GM21737 (cell line): ENCODE data around the gene GH1.
"Not testable (repeated sequence)": the region's sequence is repeated elsewhere in the genome, so short reads cannot be mapped to it uniquely, and the experiment has no call there.

Source experiments
- ATAC-seq: cut with Tn5 transposase; IDR thresholded peaks from one replicate; pipeline ENCODE4 v1.9.1; 2021; ENCODE audit warnings: mild to moderate bottlenecking, moderate library complexity; ENCODE audit not compliant: unreplicated experiment

The GH1 gene

GRCh38 chr17:63928172-63928666 is 9.6 kb upstream of the GH1 start:
- no peak for ATAC-seq

DNA sequence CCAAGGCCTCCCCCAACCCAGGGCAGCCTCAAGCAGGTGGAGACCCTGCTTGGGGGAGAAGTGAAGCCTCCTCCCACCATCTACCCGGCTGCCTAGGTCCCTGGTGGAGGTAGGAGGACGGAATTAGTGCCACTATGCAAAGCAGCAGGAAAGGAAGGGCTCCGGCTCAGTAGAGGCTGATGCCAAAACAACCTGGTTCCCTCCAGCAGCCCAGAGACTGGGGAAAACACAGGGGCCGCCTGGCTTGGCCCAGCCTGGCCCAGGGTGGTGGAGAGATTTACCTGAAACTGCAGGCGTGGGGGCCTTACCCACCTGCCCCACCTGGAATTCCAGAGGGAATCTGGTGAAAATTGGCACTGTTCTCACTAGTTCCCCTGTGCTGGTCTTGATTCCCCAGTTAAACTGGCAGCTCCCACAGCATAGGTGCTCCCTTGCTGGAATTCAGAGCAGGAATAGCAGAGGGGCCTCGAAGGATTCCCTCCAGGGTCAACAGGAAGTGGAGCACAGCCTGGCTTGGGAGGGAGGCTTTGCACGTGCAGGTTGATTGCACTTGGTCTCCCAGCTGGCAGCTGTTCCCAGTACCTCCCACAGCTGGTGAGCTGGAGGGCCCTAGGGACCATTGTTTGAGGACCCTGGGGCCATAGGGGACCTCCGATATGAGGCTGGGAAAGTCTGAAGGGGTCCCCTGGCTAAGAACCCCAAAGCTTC is 9.0 kb upstream of the GH1 start:
- no peak for ATAC-seq

GRCh38 chr17:63926164-63926563 is 7.5 kb upstream of the GH1 start:
- no peak for ATAC-seq

GRCh38 chr17:63925615-63926014 is 7.0 kb upstream of the GH1 start:
- no peak for ATAC-seq

- ATAC-seq: peak; percentile 48
Measured at GRCh38 chr17:63922402-63922801, 3.8 kb upstream of the GH1 start.

- ATAC-seq: not testable (repeated sequence)
Measured at GRCh38 chr17:63920779-63921178, 2.1 kb upstream of the GH1 start.

GRCh38 chr17:63920050-63920449 is 1.4 kb upstream of the GH1 start:
- ATAC-seq: not testable (repeated sequence)

- no peak for ATAC-seq
Measured at GRCh38 chr17:63919311-63919723, 678 bp upstream of the GH1 start.

- no peak for ATAC-seq
Measured at GRCh38 chr17:63918305-63918704, 334 bp downstream of the GH1 start.

GRCh38 chr17:63917646-63918045 is 993 bp downstream of the GH1 start:
- no peak for ATAC-seq

- ATAC-seq: not testable (repeated sequence)
Measured at GRCh38 chr17:63917206-63917605, 1.4 kb downstream of the GH1 start.

- no peak for ATAC-seq
Measured at GRCh38 chr17:63916566-63917185, 2.0 kb downstream of the GH1 start.

DNA sequence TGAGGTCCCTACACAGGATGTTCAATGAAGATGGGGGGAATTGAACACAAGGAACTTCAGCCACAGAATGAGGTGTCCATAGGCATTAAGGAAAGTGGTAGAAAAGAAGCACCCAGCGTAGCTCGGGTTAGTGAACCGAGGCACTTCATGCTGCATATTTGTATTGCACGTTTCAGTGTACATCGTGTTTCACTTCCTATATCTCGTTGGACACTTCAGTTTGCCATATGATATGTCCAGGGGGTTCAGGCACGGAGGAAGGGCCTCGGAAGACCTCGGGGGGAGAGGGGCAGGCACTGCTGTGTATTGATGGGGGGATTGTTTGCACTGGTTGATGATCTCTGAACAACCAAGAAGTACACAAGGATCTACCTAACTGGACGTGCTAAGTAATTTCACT is 2.9 kb downstream of the GH1 start:
- not testable (repeated sequence) for ATAC-seq

- no peak for ATAC-seq
Measured at GRCh38 chr17:63914471-63914870, 4.2 kb downstream of the GH1 start.

GRCh38 chr17:63911657-63912100 is 7.0 kb downstream of the GH1 start:
- no peak for ATAC-seq

DNA sequence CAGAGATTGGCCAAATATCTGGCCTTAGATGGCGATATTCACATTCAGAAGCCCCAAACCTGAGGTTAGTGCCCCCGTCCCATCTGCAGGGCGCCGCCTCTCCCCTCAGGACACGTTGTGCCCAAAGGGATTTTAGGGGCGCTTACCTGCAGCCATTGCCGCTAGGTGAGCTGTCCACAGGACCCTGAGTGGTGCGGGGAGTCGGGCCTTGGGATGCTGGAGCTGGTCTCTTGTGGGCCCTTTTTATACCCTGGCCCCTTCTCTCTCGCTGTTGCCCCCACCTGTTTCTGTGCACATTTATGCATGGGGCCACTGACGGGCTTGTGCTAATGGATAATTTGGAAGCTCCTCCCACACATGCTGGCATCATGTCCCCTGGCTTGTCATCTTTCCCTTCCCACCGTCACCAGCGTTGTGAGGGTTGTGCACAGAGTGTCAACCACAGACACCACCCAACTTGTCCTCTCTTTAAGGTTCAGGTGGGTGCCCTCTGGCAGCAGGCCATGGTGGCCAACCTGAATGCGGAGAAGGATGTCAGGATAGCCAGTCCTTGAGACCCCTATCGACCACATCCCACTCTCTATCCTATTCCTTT is 7.5 kb downstream of the GH1 start, which contains the start of gene CSHL1:
CSHL1 (minus strand) TSS at position 218 of the 595 bp plus-strand sequence; CDS start at position 156, 62 bp downstream.
- no peak for ATAC-seq

DNA sequence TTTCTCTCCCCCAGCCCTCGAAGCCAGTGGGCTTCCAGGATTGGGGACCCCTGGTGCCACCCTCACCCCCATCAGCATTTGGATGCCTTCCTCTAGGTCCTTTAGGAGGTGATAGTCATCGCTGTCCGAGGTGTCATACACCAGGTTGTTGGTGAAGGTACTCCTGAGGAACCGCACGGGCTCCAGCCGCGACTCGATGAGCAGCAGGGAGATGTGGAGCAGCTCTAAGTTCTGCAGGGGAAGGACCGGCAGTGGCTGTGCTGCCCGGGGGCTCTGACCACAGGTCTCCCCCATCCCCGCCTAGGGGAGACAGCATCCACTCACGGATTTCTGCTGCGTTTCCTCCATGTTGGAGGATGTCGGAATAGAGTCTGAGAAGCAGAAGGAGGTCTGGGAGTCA is 8.5 kb downstream of the GH1 start:
- ATAC-seq: no peak

- ATAC-seq: not testable (repeated sequence)
Measured at GRCh38 chr17:63909586-63909985, 9.1 kb downstream of the GH1 start.

- not testable (repeated sequence) for ATAC-seq
Measured at GRCh38 chr17:63907161-63907778, 11.4 kb downstream of the GH1 start.

DNA sequence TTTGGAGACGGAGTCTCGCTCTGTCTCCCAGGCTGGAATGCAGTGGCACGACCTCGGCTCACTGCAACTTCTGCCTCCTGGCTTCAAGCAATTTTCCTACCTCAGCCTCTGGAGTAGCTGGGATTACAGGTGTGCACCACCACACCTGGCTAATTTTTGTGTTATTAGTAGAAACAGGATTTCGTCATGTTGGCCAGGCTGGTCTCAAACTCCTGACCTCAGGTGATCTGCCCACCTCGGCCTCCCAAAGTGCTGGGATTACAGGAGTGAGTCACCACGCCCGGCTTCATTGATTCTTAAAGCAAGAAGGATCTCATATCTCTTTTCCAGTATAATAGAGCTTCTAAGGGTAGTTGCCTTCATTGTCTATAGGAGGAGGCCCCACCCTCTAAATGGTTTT is 13.8 kb downstream of the GH1 start:
- ATAC-seq: not testable (repeated sequence)

DNA sequence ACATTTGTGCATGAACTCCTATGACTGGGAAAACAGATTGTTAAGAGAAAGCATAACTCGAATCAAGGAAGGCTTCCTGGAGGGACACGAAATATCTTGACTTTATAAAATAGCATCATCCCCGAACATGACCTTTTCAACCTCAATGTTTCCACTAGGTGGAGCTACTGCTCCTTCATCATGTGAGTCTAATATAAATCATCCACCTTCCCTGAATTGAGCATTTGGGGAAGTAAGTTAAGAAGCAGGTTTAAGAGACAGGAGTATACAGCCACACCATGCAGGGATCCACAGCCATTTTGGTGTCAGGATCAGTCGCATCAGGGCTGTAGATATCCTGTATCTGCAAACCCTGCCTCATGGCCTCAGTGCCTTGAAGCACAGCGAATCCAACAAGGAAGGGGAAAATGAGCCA is 14.8 kb downstream of the GH1 start:
- not testable (repeated sequence) for ATAC-seq
